ENCODE results near the gene POLR2M.

POLR2M gene

GRCh38 chr15:57706405-57707209 lies at the start of gene POLR2M:
Gene POLR2M (plus strand): TSS chr15:57706714. CDS start chr15:57706843, 129 bp downstream.
- peak; percentile 88 to 91 for DNase-seq

GRCh38 chr15:57657619-57658018 lies 48.9 kb upstream of the POLR2M start:
- DNase-seq: no peak

- DNase-seq: no peak
Measured at GRCh38 chr15:57662091-57662744, 44.3 kb upstream of the POLR2M start.

GRCh38 chr15:57662802-57663201 lies 43.7 kb upstream of the POLR2M start:
- no peak for DNase-seq

- DNase-seq: no peak
Measured at GRCh38 chr15:57663262-57663661, 43.3 kb upstream of the POLR2M start.

GRCh38 chr15:57665194-57665593 lies 41.3 kb upstream of the POLR2M start:
- DNase-seq: no peak

- no peak for DNase-seq
Measured at GRCh38 chr15:57665939-57666338, 40.6 kb upstream of the POLR2M start.

GRCh38 chr15:57667171-57667849 lies 39.2 kb upstream of the POLR2M start:
- no peak for DNase-seq

GRCh38 chr15:57668016-57668415 lies 38.5 kb upstream of the POLR2M start:
- no peak for DNase-seq

- no peak for DNase-seq
Measured at GRCh38 chr15:57671636-57672035, 34.9 kb upstream of the POLR2M start.

- DNase-seq: no peak
Measured at GRCh38 chr15:57675481-57676181, 30.9 kb upstream of the POLR2M start.

GRCh38 chr15:57676585-57676984 lies 29.9 kb upstream of the POLR2M start:
- DNase-seq: no peak

- no peak for DNase-seq
Measured at GRCh38 chr15:57677204-57677603, 29.3 kb upstream of the POLR2M start.

GRCh38 chr15:57680021-57680420 lies 26.5 kb upstream of the POLR2M start:
- DNase-seq: no peak

- no peak for DNase-seq
Measured at GRCh38 chr15:57681011-57681410, 25.5 kb upstream of the POLR2M start.

- no peak for DNase-seq
Measured at GRCh38 chr15:57683481-57683880, 23.0 kb upstream of the POLR2M start.

- no peak for DNase-seq
Measured at GRCh38 chr15:57684491-57685151, 21.9 kb upstream of the POLR2M start.

- no peak for DNase-seq
Measured at GRCh38 chr15:57685306-57686095, 21.0 kb upstream of the POLR2M start.

GRCh38 chr15:57686657-57687056 lies 19.9 kb upstream of the POLR2M start:
- DNase-seq: no peak

GRCh38 chr15:57690341-57690966 lies 16.1 kb upstream of the POLR2M start:
- no peak for DNase-seq

- DNase-seq: no peak
Measured at GRCh38 chr15:57691082-57691481, 15.4 kb upstream of the POLR2M start.
